Hematopoietic multipotent progenitor cell treated with erythropoietin and hydrocortisone succinate and interleukin-3 and kit ligand, for 8 days (in vitro differentiated cells): Measurements from ENCODE around the gene IL36B.

Experiments
- DNase-seq: peaks from one replicate; pipeline ENCODE4 v3.0.0-alpha.2; 2015

Gene IL36B

GRCh38 chr2:113050921-113051895 lies 1.5 kb downstream of the IL36B start:
- DNase-seq, result no peak

GRCh38 chr2:113046465-113046864 lies 6.2 kb downstream of the IL36B start:
- DNase-seq, result no peak

GRCh38 chr2:113041871-113042270 lies 10.8 kb downstream of the IL36B start:
- no peak for DNase-seq

GRCh38 chr2:113039719-113040118 lies 12.9 kb downstream of the IL36B start:
- no peak for DNase-seq

- DNase-seq, result no peak
Measured at GRCh38 chr2:113039158-113039557, 13.5 kb downstream of the IL36B start.

GRCh38 chr2:113038291-113038690 lies 14.4 kb downstream of the IL36B start:
- DNase-seq, result no peak

- no peak for DNase-seq
Measured at GRCh38 chr2:113036763-113037162, 15.9 kb downstream of the IL36B start.

GRCh38 chr2:113034016-113034415 lies 18.7 kb downstream of the IL36B start:
- DNase-seq, result peak; percentile 12

GRCh38 chr2:113032737-113033136 lies 19.9 kb downstream of the IL36B start:
- DNase-seq, result no peak

GRCh38 chr2:113028112-113028511 lies 24.6 kb downstream of the IL36B start:
- no peak for DNase-seq

- no peak for DNase-seq
Measured at GRCh38 chr2:113027691-113028090, 25.0 kb downstream of the IL36B start.

GRCh38 chr2:113025737-113026136 lies 26.9 kb downstream of the IL36B start:
- DNase-seq, result no peak

GRCh38 chr2:113024764-113025163 lies 27.9 kb downstream of the IL36B start:
- no peak for DNase-seq

- no peak for DNase-seq
Measured at GRCh38 chr2:113021312-113021711, 31.4 kb downstream of the IL36B start.

GRCh38 chr2:113018509-113018908 lies 34.2 kb downstream of the IL36B start:
- DNase-seq, result no peak

GRCh38 chr2:113015655-113016054 lies 37.0 kb downstream of the IL36B start:
- DNase-seq, result no peak

- no peak for DNase-seq
Measured at GRCh38 chr2:113015042-113015441, 37.6 kb downstream of the IL36B start.

- no peak for DNase-seq
Measured at GRCh38 chr2:113014067-113014466, 38.6 kb downstream of the IL36B start.

GRCh38 chr2:113013336-113013661 lies 39.4 kb downstream of the IL36B start:
- no peak for DNase-seq

GRCh38 chr2:113012436-113013335 lies 40.0 kb downstream of the IL36B start:
- peak; percentile 72 for DNase-seq

- DNase-seq, result no peak
Measured at GRCh38 chr2:113011108-113011507, 41.6 kb downstream of the IL36B start.

- no peak for DNase-seq
Measured at GRCh38 chr2:113010088-113010487, 42.6 kb downstream of the IL36B start.

- DNase-seq, result no peak
Measured at GRCh38 chr2:113009622-113010021, 43.0 kb downstream of the IL36B start.

GRCh38 chr2:113007250-113007649 lies 45.4 kb downstream of the IL36B start:
- DNase-seq, result no peak
